HCT116 (cell line): ENCODE measurements around the gene ZACN. TPM values are rescaled to one million over a fixed set of nuclear protein-coding genes. Genes with fewer than 3 reads are reported as not detected.

Experiments
- ATAC-seq: fragments of 200-7000 bp; cut with Tn5 transposase; 2 replicates; pipeline ENCODE4 v1.9.1; 2020; ENCODE audit warnings: mild to moderate bottlenecking, moderate library complexity
- BruUV-seq: library from RNA; stranded (reverse); fragments of 400-500 nt; replicated peaks from 2 replicates; lab custom pipeline; 2021; lab: Mats Ljungman, UMichigan
- CTCF ChIA-PET: fragments of 300-600 bp; sonication (Branson Sonifier 250); formaldehyde crosslinking; loops from one replicate; lab custom pipeline; 2021; ENCODE audit warnings: antibody characterized with exemption; lab: Charles Lee
- POLR2A ChIA-PET: fragments of 300-600, 350-600 bp; sonication (Branson Sonifier 250); formaldehyde crosslinking; loops from one replicate; lab custom pipeline; 2021; ENCODE audit warnings: antibody characterized with exemption; lab: Charles Lee
- RAD21 ChIA-PET, 2 experiments: fragments of 300-600 bp; sonication (Branson Sonifier 250); formaldehyde crosslinking; loops; one replicate each; lab custom pipeline; 2023; ENCODE audit warnings: low total read pairs in 2 of 2; ENCODE audit not compliant: uncharacterized antibody in 2 of 2, unreplicated experiment in 2 of 2, low non-redundant PET in 1 of 2; lab: Charles Lee
- DNase-seq: peaks from one replicate; pipeline ENCODE4 v3.0.0-alpha.2; 2010; ENCODE audit warnings: low read depth, low spot score
- H2AFZ ChIP-seq: fragments of 200-600 bp; shearing (Covaris generic), sonication (generic); 2 replicates; pipeline ENCODE4 v1.6.1; 2017; ENCODE audit warnings: low read depth, mixed run types, mixed read lengths, antibody characterized with exemption, low read length; ENCODE audit not compliant: poor library complexity, severe bottlenecking
- H3K27ac ChIP-seq: 2 replicates; pipeline ENCODE4 v1.5.1; 2012; ENCODE audit warnings: low read depth, low read length
- H3K27me3 ChIP-seq: fragments of 200-600 bp; sonication (generic); 2 replicates; pipeline ENCODE4 v1.6.1; 2016; ENCODE audit warnings: mixed run types, low read length, mixed read lengths; ENCODE audit not compliant: insufficient read depth
- H3K36me3 ChIP-seq, 2 experiments: fragments of 200-500 bp in 1 of 2; fragments of 200-600 bp in 1 of 2; sonication (Bioruptor generic) in 1 of 2; sonication (generic) in 1 of 2; 2 replicates each; pipeline versions ENCODE4 v1.5.1 to v1.6.1; 2014 to 2016; ENCODE audit warnings: low read length in 2 of 2, inconsistent platforms in 1 of 2, mixed read lengths in 1 of 2, mixed run types in 1 of 2; ENCODE audit not compliant: insufficient read depth in 2 of 2, control insufficient read depth in 1 of 2
- H3K4me1 ChIP-seq, 2 experiments: fragments of 200-600 bp in 1 of 2; sonication (generic) in 1 of 2; 2 replicates each; pipeline versions ENCODE4 v1.5.1 to v1.6.1; 2012 to 2017; ENCODE audit warnings: low read length in 2 of 2, inconsistent platforms in 1 of 2, mild to moderate bottlenecking in 1 of 2, mixed read lengths in 1 of 2, mixed run types in 1 of 2, moderate library complexity in 1 of 2; ENCODE audit not compliant: insufficient read depth in 2 of 2, control insufficient read depth in 1 of 2
- H3K4me2 ChIP-seq: fragments of 200-600 bp; sonication (generic); 2 replicates; pipeline ENCODE4 v1.6.1; 2017; ENCODE audit warnings: mixed run types, low read length, mixed read lengths
- H3K4me3 ChIP-seq, 2 experiments: fragments of 200-600 bp in 1 of 2; sonication (generic) in 1 of 2; replicated peaks in 1 of 2; 2 replicates each; pipeline ENCODE4 v1.5.1; 2011 to 2016; ENCODE audit warnings: low read length in 2 of 2, control low read depth in 1 of 2, low read depth in 1 of 2, mild to moderate bottlenecking in 1 of 2, mixed read lengths in 1 of 2, mixed run types in 1 of 2
- H3K79me2 ChIP-seq: fragments of 200-600 bp; sonication (generic); 2 replicates; pipeline ENCODE4 v1.6.1; 2017; ENCODE audit warnings: mild to moderate bottlenecking, mixed run types, low read length, moderate library complexity, mixed read lengths; ENCODE audit not compliant: insufficient read depth
- H3K9ac ChIP-seq: fragments of 200-600 bp; sonication (generic); 2 replicates; pipeline ENCODE4 v1.6.1; 2016; ENCODE audit warnings: low read length, mixed read lengths
- H3K9me2 ChIP-seq: fragments of 200-600 bp; sonication (generic), shearing (Covaris generic); 2 replicates; pipeline ENCODE4 v1.6.1; 2017; ENCODE audit warnings: mixed run types, mild to moderate bottlenecking, moderate library complexity; ENCODE audit not compliant: insufficient read depth
- H3K9me3 ChIP-seq, 2 experiments: fragments of 200-500 bp in 1 of 2; fragments of 200-600 bp in 1 of 2; sonication (Bioruptor generic) in 1 of 2; sonication (generic) in 1 of 2; 2 replicates each; pipeline ENCODE4 v1.6.1; 2014 to 2017; ENCODE audit warnings: low read length in 2 of 2, mixed read lengths in 2 of 2, inconsistent platforms in 1 of 2, low read depth in 1 of 2, mild to moderate bottlenecking in 1 of 2, mixed run types in 1 of 2, moderate library complexity in 1 of 2; ENCODE audit not compliant: control insufficient read depth in 1 of 2, insufficient read depth in 1 of 2
- H4K20me1 ChIP-seq: fragments of 200-600 bp; sonication (generic), shearing (Covaris generic); 2 replicates; pipeline ENCODE4 v1.6.1; 2017; ENCODE audit warnings: mixed run types, mild to moderate bottlenecking, moderate library complexity; ENCODE audit not compliant: insufficient read depth
- CBX3 ChIP-seq: IDR thresholded peaks from 2 replicates; pipeline ENCODE4 v1.6.1; 2012; ENCODE audit warnings: low read depth
- CEBPB ChIP-seq: IDR thresholded peaks from 2 replicates; pipeline ENCODE4 v1.6.1; 2012; ENCODE audit warnings: low read depth
- ELF1 ChIP-seq: IDR thresholded peaks from 2 replicates; pipeline ENCODE4 v1.6.1; 2012; ENCODE audit warnings: low read depth, borderline replicate concordance
- JUND ChIP-seq: IDR thresholded peaks from 2 replicates; pipeline ENCODE4 v1.6.1; 2012
- POLR2A ChIP-seq: IDR thresholded peaks from 2 replicates; pipeline ENCODE4 v1.7.0; 2011; ENCODE audit warnings: borderline replicate concordance; ENCODE audit not compliant: insufficient read depth, insufficient read length; ENCODE audit errors: extremely low read depth
- RAD21 ChIP-seq: IDR thresholded peaks from 2 replicates; pipeline ENCODE4 v1.6.1; 2012; ENCODE audit warnings: low read depth, mild to moderate bottlenecking
- SIN3A ChIP-seq: IDR thresholded peaks from 2 replicates; pipeline ENCODE4 v1.6.1; 2012; ENCODE audit warnings: low read depth
- SP1 ChIP-seq: IDR thresholded peaks from 2 replicates; pipeline ENCODE4 v1.6.1; 2012; ENCODE audit warnings: low read depth
- SRF ChIP-seq: IDR thresholded peaks from 2 replicates; pipeline ENCODE4 v1.6.1; 2012; ENCODE audit warnings: low read depth
- ZNF274 ChIP-seq: fragments of 200-500 bp; sonication (Bioruptor generic); IDR thresholded peaks from 2 replicates; pipeline ENCODE4 v1.6.1; 2014; ENCODE audit warnings: mild to moderate bottlenecking, low read depth, low read length, inconsistent platforms
- intact Hi-C: fragments of 100-400 bp; cut with micrococcal nuclease; formaldehyde crosslinking; loops from 2 replicates; pipeline ENCODE4 v1.10.0; 2022
- total RNA-seq: library from RNA; stranded (reverse); gene quantifications from one replicate; pipeline ENCODE4 v1.2.1, GENCODE V29; 2021; ENCODE audit not compliant: unreplicated experiment
- TF ChIP-seq, protein P1 (sequence below): IDR thresholded peaks from 2 replicates; pipeline ENCODE4 v1.6.1; 2012; ENCODE audit warnings: low read depth
- TF ChIP-seq, protein P2 (sequence below), 3 experiments: fragments of 200-600 bp in 1 of 3; sonication (generic) in 1 of 3; IDR thresholded peaks in 2 of 3; conservative IDR thresholded peaks in 1 of 3; 2 replicates each; pipeline ENCODE4 v1.5.1; 2012 to 2017; ENCODE audit warnings: low read depth in 2 of 3, low read length in 2 of 3, antibody characterized with exemption in 1 of 3, borderline replicate concordance in 1 of 3, control low read depth in 1 of 3, mild to moderate bottlenecking in 1 of 3, mixed read lengths in 1 of 3, mixed run types in 1 of 3, moderate library complexity in 1 of 3; ENCODE audit not compliant: insufficient read depth in 1 of 3
- TF ChIP-seq, protein P3 (sequence below): IDR thresholded peaks from 2 replicates; pipeline ENCODE4 v1.6.1; 2012

The ZACN gene
- total RNA-seq, 1 experiment from 2014 or later: not detected

DNA sequence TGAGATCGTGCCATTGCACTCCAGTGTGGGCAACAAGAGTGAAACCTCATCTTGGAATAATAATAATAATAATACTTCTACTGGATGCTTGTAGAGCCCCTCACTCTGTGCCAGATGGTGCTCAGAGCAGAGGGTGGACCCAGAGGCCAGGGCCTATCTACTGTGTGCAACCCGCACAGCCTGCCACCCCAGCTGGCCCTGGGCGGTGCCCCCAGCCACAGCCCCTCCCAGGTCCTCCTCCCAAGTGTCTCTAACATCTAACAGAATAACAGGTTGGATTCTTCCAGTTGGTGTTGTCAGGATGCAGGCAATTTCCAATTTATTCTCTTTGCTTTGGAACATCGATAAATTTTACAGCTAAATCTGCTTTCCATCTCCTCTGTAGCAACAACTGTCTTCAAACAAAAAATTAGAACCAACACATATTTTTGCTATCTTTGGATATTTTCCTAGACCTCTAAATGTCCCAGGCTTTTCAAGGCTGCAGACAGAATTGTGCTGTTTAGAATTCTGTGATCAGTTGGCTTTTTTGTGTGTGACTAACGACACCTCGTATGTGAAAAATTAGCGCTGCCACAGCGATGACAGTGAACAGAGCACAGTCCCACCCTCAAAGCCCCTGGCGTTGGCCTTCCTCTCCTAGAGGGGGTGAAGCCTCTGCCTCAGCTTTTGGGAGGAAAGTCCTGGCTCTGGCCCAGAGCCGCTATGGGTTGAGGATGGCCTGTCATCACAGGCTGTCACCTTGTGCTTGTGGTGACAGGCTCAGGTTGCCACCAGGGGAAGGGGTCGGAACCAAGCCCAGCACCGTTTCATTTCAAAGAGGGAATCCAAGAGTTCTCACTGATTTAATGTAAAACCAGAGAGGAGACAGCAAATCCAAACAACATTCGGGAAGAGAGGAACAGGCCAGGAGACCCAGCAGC lies 44.3 kb upstream of the ZACN start (continued):
- TF ChIP-seq, protein P1, sequence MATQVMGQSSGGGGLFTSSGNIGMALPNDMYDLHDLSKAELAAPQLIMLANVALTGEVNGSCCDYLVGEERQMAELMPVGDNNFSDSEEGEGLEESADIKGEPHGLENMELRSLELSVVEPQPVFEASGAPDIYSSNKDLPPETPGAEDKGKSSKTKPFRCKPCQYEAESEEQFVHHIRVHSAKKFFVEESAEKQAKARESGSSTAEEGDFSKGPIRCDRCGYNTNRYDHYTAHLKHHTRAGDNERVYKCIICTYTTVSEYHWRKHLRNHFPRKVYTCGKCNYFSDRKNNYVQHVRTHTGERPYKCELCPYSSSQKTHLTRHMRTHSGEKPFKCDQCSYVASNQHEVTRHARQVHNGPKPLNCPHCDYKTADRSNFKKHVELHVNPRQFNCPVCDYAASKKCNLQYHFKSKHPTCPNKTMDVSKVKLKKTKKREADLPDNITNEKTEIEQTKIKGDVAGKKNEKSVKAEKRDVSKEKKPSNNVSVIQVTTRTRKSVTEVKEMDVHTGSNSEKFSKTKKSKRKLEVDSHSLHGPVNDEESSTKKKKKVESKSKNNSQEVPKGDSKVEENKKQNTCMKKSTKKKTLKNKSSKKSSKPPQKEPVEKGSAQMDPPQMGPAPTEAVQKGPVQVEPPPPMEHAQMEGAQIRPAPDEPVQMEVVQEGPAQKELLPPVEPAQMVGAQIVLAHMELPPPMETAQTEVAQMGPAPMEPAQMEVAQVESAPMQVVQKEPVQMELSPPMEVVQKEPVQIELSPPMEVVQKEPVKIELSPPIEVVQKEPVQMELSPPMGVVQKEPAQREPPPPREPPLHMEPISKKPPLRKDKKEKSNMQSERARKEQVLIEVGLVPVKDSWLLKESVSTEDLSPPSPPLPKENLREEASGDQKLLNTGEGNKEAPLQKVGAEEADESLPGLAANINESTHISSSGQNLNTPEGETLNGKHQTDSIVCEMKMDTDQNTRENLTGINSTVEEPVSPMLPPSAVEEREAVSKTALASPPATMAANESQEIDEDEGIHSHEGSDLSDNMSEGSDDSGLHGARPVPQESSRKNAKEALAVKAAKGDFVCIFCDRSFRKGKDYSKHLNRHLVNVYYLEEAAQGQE: no peak
- no peak for TF ChIP-seq JUND

DNA sequence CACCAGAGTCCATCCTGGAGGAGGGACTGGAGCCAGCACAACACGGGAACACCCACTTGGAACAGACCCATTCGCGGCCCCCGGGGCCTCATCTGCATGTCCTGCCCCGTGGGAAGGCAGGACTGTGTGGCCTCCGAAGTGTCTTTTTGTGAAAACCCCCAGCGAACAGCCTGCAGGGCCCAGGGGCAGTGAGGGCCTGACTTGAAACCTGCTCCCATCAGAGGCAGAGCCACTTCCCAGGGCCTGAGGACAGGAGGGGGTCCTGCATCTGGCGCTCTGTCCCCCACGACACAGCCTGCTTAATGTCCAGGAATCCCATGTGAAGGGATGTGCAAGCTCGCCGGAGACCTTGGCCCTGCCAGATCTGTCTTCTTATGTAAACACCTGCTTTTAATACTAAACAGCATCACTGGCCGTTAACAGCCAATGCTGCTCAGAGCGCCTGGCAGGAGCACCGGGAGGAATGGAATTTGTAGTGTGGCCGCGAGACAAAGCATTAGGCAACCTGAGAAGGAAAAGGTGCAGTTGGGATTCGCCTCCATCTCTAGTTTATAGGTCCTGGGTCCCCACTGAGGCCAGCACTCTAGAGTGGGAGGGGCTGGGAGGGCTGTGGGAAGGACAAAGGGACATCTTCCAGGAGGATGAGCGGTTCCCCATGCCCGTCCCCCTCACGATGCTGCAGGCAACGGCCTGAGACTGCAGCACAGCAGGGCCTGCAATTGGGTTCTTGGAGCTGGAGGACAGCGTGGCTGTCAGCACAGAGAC lies 42.3 kb upstream of the ZACN start:
- ATAC-seq: no peak
- CTCF ChIA-PET: no interaction called here
- no TSS peak for BruUV-seq

More for the DNA sequence above, 42.3 kb upstream of the ZACN start:
- no peak for DNase-seq
- Histone ChIP-seq H3K9me2 (no peaks in the 10 kb centered on the region), H4K20me1 (no peaks in the 10 kb centered on the region), H3K79me2 (no peaks in the 10 kb centered on the region), H3K9me3 (no peaks in the 10 kb centered on the region), H3K4me2 (no peak overlapping the region), H3K36me3 (peaks cover 34 to 35% of the 10 kb centered on the region in 2 experiments), H3K27me3 (no peaks in the 10 kb centered on the region), H3K4me3 (no peak overlapping the region), H3K9ac (no peak overlapping the region), H3K4me1 (peaks cover 5 to 9% of the 10 kb centered on the region in 2 experiments; a peak in 2 of 4 replicates), H3K27ac (no peak overlapping the region), H2AFZ (no peak overlapping the region)
- TF ChIP-seq, protein P1: no peak
- TF ChIP-seq CEBPB (no peak), ELF1 (no peak), SIN3A (no peak), SP1 (no peak), RAD21 (no peak), CBX3 (no peak), JUND (no peak), SRF (no peak), POLR2A (no peak), ZNF274 (no peak)
- TF ChIP-seq, protein P2, sequence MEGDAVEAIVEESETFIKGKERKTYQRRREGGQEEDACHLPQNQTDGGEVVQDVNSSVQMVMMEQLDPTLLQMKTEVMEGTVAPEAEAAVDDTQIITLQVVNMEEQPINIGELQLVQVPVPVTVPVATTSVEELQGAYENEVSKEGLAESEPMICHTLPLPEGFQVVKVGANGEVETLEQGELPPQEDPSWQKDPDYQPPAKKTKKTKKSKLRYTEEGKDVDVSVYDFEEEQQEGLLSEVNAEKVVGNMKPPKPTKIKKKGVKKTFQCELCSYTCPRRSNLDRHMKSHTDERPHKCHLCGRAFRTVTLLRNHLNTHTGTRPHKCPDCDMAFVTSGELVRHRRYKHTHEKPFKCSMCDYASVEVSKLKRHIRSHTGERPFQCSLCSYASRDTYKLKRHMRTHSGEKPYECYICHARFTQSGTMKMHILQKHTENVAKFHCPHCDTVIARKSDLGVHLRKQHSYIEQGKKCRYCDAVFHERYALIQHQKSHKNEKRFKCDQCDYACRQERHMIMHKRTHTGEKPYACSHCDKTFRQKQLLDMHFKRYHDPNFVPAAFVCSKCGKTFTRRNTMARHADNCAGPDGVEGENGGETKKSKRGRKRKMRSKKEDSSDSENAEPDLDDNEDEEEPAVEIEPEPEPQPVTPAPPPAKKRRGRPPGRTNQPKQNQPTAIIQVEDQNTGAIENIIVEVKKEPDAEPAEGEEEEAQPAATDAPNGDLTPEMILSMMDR (IDR thresholded peaks at IDR 0.05 in 2 of 3, conservative IDR thresholded peaks at IDR 0.05 in 1 of 3; ENCODE audit: borderline replicate concordance in 1 of 3, insufficient read depth in 1 of 3, low read depth in 2 of 3, low read length in 2 of 3): no peak
- TF ChIP-seq, protein P3, sequence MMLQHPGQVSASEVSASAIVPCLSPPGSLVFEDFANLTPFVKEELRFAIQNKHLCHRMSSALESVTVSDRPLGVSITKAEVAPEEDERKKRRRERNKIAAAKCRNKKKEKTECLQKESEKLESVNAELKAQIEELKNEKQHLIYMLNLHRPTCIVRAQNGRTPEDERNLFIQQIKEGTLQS: no peak
- ChIA-PET RAD21 (no interaction called here), POLR2A (no interaction called here)
- intact Hi-C loops: no loop called here
